Measurements from ENCODE around the gene SLC22A23.

DNA sequence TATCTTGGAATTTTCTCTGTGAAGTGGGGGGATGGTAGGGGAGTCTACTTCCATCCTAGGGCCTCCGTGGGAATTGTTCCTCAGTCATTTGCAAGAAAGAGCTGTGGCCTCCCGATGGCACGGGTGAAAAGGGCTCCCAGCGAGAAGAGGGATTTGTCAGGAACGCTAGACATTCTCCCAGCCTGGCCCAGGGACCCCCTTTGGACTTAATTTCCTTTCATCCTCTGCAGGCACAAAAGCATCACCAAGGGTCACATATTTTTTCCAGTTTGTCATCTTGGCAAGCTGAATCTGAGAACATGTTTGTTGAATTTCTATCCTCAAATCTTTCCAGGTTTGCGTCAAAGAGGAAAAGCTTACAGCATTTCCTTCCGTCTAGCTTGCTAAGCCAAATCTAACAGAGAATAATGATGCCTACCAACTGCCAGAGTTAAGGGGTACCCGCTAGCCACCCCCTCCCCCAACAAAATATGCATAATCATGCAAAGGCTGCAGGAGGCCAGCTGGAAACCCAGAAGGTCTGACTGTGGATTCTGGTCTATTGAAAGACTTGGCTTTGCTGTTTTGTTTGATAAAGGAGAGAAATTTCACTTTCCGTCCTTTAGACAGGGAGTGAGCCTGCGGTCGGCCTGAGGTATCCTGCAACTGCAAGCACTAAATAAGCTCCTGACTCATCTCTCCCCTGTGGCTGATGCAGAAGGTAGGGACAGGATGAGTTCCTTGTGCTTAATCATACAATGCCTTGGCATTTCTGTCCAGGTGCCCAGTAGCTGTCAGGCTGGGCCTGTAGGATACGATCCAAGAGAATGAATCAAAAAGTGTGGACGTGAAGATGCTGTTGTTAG, 175.0 kb downstream of the SLC22A23 start:
- no peak for TF ChIP-seq POLR2A (IDR thresholded peaks at IDR 0.05)
- TF ChIP-seq, protein P1, sequence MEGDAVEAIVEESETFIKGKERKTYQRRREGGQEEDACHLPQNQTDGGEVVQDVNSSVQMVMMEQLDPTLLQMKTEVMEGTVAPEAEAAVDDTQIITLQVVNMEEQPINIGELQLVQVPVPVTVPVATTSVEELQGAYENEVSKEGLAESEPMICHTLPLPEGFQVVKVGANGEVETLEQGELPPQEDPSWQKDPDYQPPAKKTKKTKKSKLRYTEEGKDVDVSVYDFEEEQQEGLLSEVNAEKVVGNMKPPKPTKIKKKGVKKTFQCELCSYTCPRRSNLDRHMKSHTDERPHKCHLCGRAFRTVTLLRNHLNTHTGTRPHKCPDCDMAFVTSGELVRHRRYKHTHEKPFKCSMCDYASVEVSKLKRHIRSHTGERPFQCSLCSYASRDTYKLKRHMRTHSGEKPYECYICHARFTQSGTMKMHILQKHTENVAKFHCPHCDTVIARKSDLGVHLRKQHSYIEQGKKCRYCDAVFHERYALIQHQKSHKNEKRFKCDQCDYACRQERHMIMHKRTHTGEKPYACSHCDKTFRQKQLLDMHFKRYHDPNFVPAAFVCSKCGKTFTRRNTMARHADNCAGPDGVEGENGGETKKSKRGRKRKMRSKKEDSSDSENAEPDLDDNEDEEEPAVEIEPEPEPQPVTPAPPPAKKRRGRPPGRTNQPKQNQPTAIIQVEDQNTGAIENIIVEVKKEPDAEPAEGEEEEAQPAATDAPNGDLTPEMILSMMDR (IDR thresholded peaks at IDR 0.05), result no peak

All from adrenal gland (tissue), 5 donors.